ENCODE measurements around the gene GSTK1. TPM values are rescaled to one million over a fixed set of nuclear protein-coding genes. Genes with fewer than 3 reads are reported as not detected.

Gene GSTK1
- total and polyA plus RNA-seq, 9 of the 15 experiments (the other 6 are each of a cell fraction or from before 2014, with no cell fraction given): 155 to 441 (median 233) TPM

GRCh38 chr7:143263266-143264195, at the start of gene GSTK1 (continued):
- TF ChIP-seq CTCF (IDR thresholded peaks at IDR 0.05 in 2 of 3, conservative IDR thresholded peaks at IDR 0.05 in 1 of 3; ENCODE audit: insufficient read depth in 2 of 3, low read depth in 1 of 3, low read length in 3 of 3) (0 out of 6 replicates have a peak, but pooled peaks of 1 of the 3 experiments have one; percentile 0), TAF9B (IDR thresholded peaks at IDR 0.05; ENCODE audit: partially characterized antibody) (peak; percentile 93), CSDE1 (IDR thresholded peaks at IDR 0.05) (0 out of 4 replicates have a peak, but pooled peaks of 1 of the 2 experiments have one; percentile 34), ZNF511 (CRISPR knock-in tag; IDR thresholded peaks at IDR 0.05) (peak; percentile 91), ZNF354B (CRISPR knock-in tag; IDR thresholded peaks at IDR 0.05) (no peak), ZBTB17 (CRISPR knock-in tag; IDR thresholded peaks at IDR 0.05) (0 out of 2 replicates have a peak, but pooled peaks have one; percentile 34), DPF2 (IDR thresholded peaks at IDR 0.05) (peak; percentile 22; the same call in 1 of the 2 replicates), SRF (CRISPR knock-in tag; IDR thresholded peaks at IDR 0.05) (peak in 1 of 2 experiments; percentile 41; a peak in 1 of 4 replicates), E4F1 (CRISPR knock-in tag; IDR thresholded peaks at IDR 0.05; ENCODE audit: borderline replicate concordance) (no peak), TCF3 (CRISPR knock-in tag; IDR thresholded peaks at IDR 0.05) (no peak), MAZ (CRISPR knock-in tag; conservative IDR thresholded peaks at IDR 0.05 in 1 of 2, IDR thresholded peaks at IDR 0.05 in 1 of 2) (peak; percentile 81 to 91), ZBTB7A (IDR thresholded peaks at IDR 0.05; ENCODE audit: borderline replicate concordance, control insufficient read depth, low read depth, low read length) (peak; percentile 94), ZNF77 (CRISPR knock-in tag; IDR thresholded peaks at IDR 0.05) (peak; percentile 76; the same call in 1 of the 2 replicates), PCBP1 (IDR thresholded peaks at IDR 0.05; ENCODE audit: low read depth, low read length, poor library complexity, severe bottlenecking) (peak; percentile 50), ZNF444 (CRISPR knock-in tag; IDR thresholded peaks at IDR 0.05) (no peak), MCM3 (IDR thresholded peaks at IDR 0.05) (no peak), MXD1 (CRISPR knock-in tag; IDR thresholded peaks at IDR 0.05; ENCODE audit: borderline replicate concordance, poor library complexity, severe bottlenecking) (peak; percentile 18), CHD4 (IDR thresholded peaks at IDR 0.05; ENCODE audit: insufficient read depth, insufficient replicate concordance, low read depth, low read length, poor library complexity, severe bottlenecking) (no peak)

Measured in K562 (cell line).